GM21528 (cell line): ENCODE data around the gene MCHR1.

Experiments
- ATAC-seq: cut with Tn5 transposase; IDR thresholded peaks from one replicate; pipeline ENCODE4 v1.9.1; 2021; ENCODE audit warnings: mild to moderate bottlenecking, moderate library complexity; ENCODE audit not compliant: unreplicated experiment, low FRiP score

The MCHR1 gene

DNA sequence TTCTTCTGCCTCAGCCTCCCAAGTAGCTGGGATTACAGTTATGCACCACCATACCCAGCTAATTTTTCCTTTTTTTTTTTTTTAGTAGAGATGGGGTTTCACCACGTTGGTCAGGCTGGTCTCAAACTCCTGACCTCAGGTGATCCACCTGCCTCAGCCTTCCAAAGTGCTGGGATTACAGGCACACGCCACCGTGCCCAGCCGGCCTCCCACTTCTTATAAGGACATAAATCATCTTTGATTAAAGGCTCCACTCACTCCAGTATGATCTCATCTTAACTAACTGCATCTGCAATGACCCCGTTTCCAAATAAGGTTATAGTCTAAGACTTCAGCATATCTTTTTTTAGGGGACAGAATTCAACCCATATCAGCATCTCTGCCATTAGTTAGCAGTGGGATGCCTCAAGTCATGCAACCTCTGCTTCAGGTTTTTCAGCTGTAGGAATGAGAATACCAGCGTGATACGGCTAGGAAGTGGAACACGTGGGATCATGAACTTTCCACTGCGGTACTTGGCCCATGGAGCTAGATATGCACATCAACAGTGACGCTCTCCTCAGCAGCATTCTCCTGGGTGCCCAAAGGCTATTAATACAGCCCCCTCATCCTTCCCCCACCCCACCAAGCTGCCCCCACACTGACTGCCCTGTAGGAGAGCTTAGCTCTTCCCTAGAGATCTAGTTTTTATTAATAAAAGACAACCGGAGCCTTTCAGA, 41.4 kb downstream of the MCHR1 start:
- ATAC-seq, result no peak

DNA sequence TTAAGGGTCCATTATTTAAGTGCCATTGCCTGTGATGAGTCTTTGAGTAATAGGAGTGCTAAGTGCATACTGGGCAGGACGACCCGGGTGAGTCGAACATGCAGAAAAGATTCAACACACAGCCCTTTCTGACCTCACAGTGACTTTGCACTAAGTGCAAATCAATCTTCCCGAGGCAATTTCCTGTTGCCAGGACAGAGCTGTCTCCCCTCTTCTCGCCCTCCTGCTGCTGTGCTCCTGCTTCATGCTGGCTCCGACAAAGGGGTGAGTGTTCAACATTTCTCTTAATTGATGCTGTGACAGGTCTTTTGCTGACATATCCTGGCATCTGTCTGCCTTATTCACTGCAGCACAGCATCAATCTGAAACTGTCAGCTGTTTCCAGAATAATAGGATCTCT, 42.0 kb downstream of the MCHR1 start:
- no peak for ATAC-seq

DNA sequence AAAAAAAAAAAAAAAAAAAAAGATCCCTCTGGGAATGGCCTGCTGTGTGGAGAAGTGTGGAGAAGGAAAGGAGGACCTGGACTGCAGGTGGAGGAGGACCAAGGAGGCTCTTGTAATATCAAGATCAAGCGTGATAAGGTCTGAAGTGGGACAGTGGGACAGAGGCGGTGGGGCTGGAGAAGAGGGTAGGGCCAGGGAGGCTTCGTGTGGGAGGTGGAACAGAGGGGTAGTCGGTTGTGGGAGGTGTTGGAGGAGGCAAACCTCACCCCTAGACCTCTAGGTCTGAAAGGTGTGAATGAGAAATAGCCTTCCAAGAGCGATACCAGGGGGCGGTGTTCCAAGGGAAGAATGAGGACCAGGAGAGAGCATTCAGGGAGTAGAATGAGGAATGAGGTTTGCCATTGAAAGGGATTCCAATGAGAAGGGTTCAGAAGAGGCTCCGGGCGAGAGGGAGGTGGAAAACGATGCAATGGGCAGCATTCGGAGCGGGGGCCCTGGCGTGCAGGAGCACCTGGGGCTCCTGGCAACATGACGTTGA, 44.2 kb downstream of the MCHR1 start:
- ATAC-seq, result no peak

DNA sequence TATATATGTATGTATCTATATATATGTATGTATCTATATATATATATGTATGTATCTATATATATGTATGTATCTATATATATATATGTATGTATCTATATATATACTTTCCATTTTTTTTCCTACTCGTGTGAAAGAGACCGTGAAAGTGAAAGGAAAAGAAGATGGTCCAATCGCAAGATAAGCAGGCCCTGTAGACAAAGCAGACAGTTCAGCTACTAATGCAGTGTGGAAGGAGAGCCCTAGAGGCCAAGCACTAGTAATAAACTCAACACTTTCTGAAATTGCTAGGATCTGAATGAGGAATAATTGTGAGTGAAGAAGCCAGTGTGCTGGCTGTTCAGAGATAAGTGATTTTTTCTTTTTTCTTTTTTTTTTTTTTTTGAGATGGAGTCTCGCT, 47.2 kb downstream of the MCHR1 start:
- ATAC-seq, result no peak

DNA sequence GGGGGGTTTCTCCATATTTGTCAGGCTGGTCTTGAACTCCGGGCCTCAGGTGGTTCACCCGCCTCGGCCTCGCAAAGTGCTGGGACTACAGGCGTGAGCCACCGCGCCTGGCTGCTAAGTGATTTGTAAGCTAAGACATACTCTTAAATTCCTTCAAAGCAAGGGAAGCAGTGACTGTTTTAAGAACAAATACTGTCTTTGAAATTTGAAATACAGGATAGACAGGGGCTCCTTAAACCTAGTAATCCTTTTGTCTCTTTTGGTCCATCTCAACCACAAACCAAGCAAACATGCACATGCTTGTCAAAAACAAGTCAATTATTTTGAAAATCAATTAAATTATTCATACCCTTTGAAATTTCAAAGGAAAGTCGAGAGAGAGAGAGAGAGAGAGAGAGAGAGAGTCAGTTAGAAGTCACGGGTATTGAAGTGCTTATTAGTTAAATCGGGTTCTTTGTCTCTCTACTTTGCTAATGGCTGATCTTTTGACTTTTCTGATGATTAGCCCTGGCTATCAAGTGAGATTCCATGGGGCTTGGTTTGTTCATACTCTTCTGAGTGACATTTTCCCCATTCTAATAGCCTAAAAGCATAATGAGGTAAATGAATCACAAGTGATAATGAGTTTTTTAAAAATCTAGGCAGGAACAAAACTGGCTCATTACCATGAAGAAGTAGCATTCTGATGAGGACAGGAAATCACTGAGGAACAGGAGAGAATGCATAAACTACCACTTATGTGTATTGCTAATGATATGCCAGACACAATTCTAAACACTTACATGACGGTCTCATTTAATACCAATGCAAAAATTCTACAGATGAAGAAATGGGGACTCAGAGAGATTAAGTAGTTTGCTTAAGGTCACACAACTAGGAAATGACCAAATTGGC, 48.0 kb downstream of the MCHR1 start:
- ATAC-seq, result no peak

DNA sequence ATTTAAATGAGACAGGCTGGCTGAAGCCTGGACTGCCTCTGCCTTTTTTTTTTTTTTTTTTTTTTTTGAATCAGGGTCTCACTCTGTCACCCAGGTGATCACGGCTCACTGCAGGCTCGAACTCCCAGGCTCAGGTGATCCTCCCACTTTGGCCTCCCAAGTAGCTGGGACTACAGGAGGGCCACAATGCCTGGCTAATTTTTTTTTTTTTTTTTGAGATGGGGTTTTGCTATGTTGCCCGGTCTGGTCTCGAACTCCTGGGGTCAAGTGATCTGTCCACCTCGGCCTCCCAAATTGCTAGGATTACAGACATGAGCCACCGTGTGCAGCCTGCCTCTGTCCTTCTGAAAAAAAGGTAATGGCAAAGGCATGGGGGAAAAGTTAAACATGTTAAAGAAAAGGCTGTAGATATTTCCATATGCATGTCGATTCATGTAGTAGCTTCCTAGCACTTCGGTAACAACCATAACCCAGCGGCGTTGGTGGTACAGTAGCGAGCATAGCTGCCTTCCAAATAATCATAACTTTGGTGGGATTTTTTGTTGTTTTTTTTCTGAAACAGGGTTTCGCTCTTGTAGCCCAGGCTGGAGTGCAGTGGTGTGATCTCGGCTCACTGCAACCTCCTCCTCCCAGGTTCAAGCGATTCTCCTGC, 48.8 kb downstream of the MCHR1 start:
- ATAC-seq, result no peak

DNA sequence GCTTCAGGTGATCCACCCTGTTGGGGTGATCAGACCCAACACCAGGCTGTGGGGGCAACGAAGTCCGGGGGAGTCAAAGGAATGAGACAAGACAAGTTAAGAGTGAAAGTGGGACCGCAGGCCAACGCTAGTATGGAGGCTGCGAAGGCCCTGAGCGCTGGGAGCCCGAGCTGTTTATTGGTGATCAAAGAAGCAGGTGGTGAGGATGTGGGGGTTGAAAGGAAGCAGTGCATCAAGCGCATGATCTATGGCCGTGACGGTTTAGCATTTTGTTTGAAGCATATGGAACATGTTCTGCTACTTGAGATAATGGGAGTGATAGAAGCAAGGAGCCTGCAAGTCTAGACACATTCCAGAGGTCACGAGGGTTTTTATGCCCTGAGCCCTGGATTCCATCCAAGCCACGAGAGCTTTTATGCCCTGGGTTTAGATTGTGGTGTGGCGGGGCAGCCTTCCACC, 49.5 kb downstream of the MCHR1 start:
- no peak for ATAC-seq

DNA sequence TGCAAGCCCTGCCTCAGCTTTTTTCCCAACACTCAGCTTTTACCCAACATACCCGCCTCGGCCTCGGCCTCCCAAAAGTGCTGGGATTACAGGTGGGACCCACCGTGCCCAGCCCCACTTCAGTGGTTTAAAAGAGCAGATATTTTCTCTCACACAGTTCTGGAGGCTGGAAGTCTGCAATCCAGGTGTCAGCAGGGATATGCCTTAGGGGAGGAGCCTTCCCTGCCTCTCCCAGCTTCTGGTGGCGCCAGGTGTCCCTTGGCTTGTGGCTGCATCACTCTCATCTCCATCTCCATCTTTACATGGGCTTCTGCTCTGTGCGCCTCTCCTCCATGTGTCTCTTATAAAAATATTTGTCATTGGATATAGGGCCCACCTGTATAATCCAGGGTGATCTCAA, 50.0 kb downstream of the MCHR1 start:
- no peak for ATAC-seq
